Activated T-helper 1 cell treated with anti-CD3 and anti-CD28 coated beads, Interleukin-12 subunit alpha, Interleukin-12 subunit beta, Interleukin-2, Interleukin-4 antibody, amounts not matched to agents 30 ng/mL and 10 ng/mL and 1 ng/mL, durations not matched to agents 14 hours and 24 hours and 36 hours (primary cell): ENCODE data around the gene UBA6. TPM values are rescaled to one million over a fixed set of nuclear protein-coding genes. Genes with fewer than 3 reads are reported as not detected.
"Not testable (repeated sequence)": the region's sequence is repeated elsewhere in the genome, so short reads cannot be mapped to it uniquely, and the experiment has no call there.

Experiments
- DNase-seq: peaks from one replicate; pipeline ENCODE4 v3.0.0; 2021; ENCODE audit warnings: low spot score
- H3K27ac Mint-ChIP-seq: one replicate; pipeline ENCODE4 v1.8.0; 2021; ENCODE audit warnings: mild to moderate bottlenecking, mixed read lengths
- H3K27me3 Mint-ChIP-seq: one replicate; pipeline ENCODE4 v1.8.0; 2022; ENCODE audit warnings: mild to moderate bottlenecking, moderate library complexity, mixed read lengths; ENCODE audit not compliant: insufficient read depth
- H3K36me3 Mint-ChIP-seq: one replicate; pipeline ENCODE4 v1.8.0; 2021; ENCODE audit warnings: low read depth, mixed read lengths
- H3K4me1 Mint-ChIP-seq: one replicate; pipeline ENCODE4 v1.8.0; 2021; ENCODE audit warnings: low read depth, mixed read lengths
- H3K4me3 Mint-ChIP-seq: one replicate; pipeline ENCODE4 v1.8.0; 2021; ENCODE audit warnings: mild to moderate bottlenecking, moderate library complexity, mixed read lengths
- H3K9me3 Mint-ChIP-seq: one replicate; pipeline ENCODE4 v1.8.0; 2021; ENCODE audit warnings: mixed read lengths
- intact Hi-C: fragments of 100-400 bp; cut with micrococcal nuclease; formaldehyde crosslinking; loops from one replicate; pipeline ENCODE4 v1.15.1; 2024
- total RNA-seq: library from RNA; stranded (reverse); gene quantifications from 2 replicates; pipeline ENCODE4 v1.2.3, GENCODE V29; 2022

The UBA6 gene
- total RNA-seq, 1 donor from 2014 or later: 78.5 TPM

GRCh38 chr4:67706682-67707081, 5.7 kb upstream of the UBA6 start:
- DNase-seq, H3K27me3 Mint-ChIP-seq, H3K27ac Mint-ChIP-seq, intact Hi-C loops, H3K4me3 Mint-ChIP-seq: not testable (repeated sequence)
- peaks cover 29% of the 10 kb centered on the region for H3K9me3 Mint-ChIP-seq
- peaks cover 40% of the 10 kb centered on the region for H3K4me1 Mint-ChIP-seq
- peaks cover 49% of the 10 kb centered on the region for H3K36me3 Mint-ChIP-seq

DNA sequence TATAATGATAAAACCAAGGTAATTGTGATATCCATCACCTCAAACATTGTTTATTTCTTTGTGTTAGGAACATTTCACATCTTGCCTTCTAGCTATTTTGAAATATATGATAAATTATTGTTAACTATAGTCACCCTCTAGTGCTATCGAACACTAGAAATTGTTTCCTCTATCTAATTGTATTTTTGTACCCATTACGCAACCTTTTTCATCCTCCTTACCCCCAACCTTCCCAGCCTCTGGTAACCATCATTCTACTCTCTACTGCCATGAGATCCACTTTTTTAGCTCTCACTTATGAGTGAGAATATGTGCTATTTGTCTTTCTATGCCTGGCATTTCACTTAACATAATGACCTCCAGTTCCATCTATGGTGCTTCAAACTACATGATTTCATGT, 3.9 kb upstream of the UBA6 start:
- no peaks in the 10 kb centered on the region for H3K27me3 Mint-ChIP-seq
- peaks cover 46% of the 10 kb centered on the region for H3K36me3 Mint-ChIP-seq
- DNase-seq: no peak

DNA sequence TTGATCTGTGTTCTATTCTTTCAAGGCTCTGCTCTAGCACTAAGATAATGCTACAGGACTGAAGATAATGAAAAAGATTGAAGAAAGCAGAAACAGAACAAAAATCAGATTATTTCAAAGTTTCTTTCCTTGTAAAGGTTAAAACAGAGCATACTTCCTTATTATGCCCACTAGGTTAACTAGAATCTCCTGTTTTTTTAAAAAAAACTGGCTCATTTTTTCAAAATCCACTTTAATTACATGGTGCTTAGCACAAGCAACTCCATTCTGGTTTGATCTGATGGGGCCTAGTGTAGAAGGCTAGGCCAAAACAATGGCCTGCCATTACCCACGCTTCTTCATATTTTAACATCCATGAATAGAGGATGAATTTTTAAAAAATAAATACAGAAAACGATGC, 1.2 kb upstream of the UBA6 start:
- Mint-ChIP-seq H3K4me3 (peak overlapping the region; percentile 99), H3K36me3 (peaks cover 35% of the 10 kb centered on the region), H3K4me1 (peaks cover 67% of the 10 kb centered on the region), H3K27me3 (no peaks in the 10 kb centered on the region), H3K9me3 (peaks cover 20% of the 10 kb centered on the region), H3K27ac (no peak overlapping the region)
- intact Hi-C loops: no loop called here
- no peak for DNase-seq

More for the DNA sequence above, 3.9 kb upstream of the UBA6 start:
- Mint-ChIP-seq H3K27ac (no peak overlapping the region), H3K4me3 (no peak overlapping the region), H3K9me3 (peaks cover 29% of the 10 kb centered on the region), H3K4me1 (peaks cover 44% of the 10 kb centered on the region)
- intact Hi-C loops: no loop called here

GRCh38 chr4:67701517-67701850, 529 bp upstream of the UBA6 start:
- H3K9me3 Mint-ChIP-seq: peaks cover 17% of the 10 kb centered on the region
- peak overlapping the region; percentile 99 for H3K4me3 Mint-ChIP-seq
- intact Hi-C loops: loop anchor here (1.0 to 2.0 kb wide), 9 partner anchors 13 to 649 kb away; partner anchors contain the start of genes CENPC and YTHDC1
- H3K4me1 Mint-ChIP-seq: peaks cover 67% of the 10 kb centered on the region
- H3K27ac Mint-ChIP-seq: peak overlapping the region; percentile 96
- no peak for DNase-seq
- peaks cover 29% of the 10 kb centered on the region for H3K36me3 Mint-ChIP-seq
- no peaks in the 10 kb centered on the region for H3K27me3 Mint-ChIP-seq

- Mint-ChIP-seq H3K36me3 (peaks cover 25% of the 10 kb centered on the region), H3K4me1 (peaks cover 66% of the 10 kb centered on the region), H3K4me3 (peak overlapping the region; percentile 99), H3K27me3 (no peaks in the 10 kb centered on the region), H3K27ac (peak overlapping the region; percentile 78), H3K9me3 (peaks cover 5% of the 10 kb centered on the region)
- intact Hi-C loops: loop anchor here (2.0 kb wide), 3 partner anchors 15 to 211 kb away; no protein-coding TSS in a partner anchor
- no peak for DNase-seq
These were observed 728 bp downstream of the UBA6 start for GRCh38 chr4:67700116-67700737.

DNA sequence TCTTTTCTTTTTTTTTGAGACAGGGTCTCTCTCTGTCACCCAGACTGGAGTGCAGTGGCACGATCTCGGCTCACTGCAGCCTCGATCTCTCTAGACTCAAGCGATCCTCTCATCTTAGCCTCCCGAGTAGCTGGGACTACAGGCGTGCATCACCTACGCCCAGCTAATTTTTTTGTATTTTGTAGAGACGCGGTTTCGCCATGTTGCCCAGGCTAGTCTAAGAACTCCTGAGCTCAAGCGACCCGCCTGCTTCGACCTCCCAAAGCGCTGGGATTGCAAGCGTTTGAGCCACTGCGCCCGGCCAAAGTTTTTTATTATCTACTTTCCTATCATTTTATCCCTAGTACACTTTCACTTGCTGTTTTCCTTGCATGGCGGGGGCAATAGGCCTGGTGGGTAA, 1.4 kb downstream of the UBA6 start:
- intact Hi-C loops: loop anchor here (2.0 kb wide), 3 partner anchors 15 to 211 kb away; no protein-coding TSS in a partner anchor
- peaks cover 67% of the 10 kb centered on the region for H3K4me1 Mint-ChIP-seq
- no peaks in the 10 kb centered on the region for H3K9me3 Mint-ChIP-seq
- no peaks in the 10 kb centered on the region for H3K27me3 Mint-ChIP-seq
- no peak for DNase-seq
- H3K4me3 Mint-ChIP-seq: peak overlapping the region; percentile 99
- peak overlapping the region; percentile 21 for H3K27ac Mint-ChIP-seq
- peaks cover 25% of the 10 kb centered on the region for H3K36me3 Mint-ChIP-seq

- H3K9me3 Mint-ChIP-seq: no peaks in the 10 kb centered on the region
- no peak for DNase-seq
- intact Hi-C loops: no loop called here
- no peaks in the 10 kb centered on the region for H3K27me3 Mint-ChIP-seq
- H3K4me3 Mint-ChIP-seq: no peak overlapping the region
- H3K36me3 Mint-ChIP-seq: peaks cover 24% of the 10 kb centered on the region
- peaks cover 57% of the 10 kb centered on the region for H3K4me1 Mint-ChIP-seq
- H3K27ac Mint-ChIP-seq: no peak overlapping the region
These were observed 2.9 kb downstream of the UBA6 start for GRCh38 chr4:67697860-67698687.

DNA sequence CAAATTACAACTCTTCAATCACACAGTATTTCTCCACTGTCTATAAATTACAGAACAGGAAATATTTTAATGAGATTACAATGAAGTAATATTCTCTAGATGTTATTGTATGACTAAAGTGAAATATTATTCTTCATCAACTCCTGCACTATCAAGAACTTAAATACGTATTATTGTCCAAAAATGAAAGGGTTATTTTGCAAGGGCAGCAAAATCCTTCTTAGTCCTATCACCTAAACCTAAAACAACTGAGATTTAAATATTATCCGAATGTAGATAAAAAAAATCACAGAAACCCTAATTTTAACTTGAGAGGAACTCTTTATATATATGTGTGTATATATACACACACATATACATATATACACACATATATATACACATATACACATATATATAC, 4.9 kb downstream of the UBA6 start:
- peaks cover 63% of the 10 kb centered on the region for H3K4me1 Mint-ChIP-seq
- peaks cover 8% of the 10 kb centered on the region for H3K9me3 Mint-ChIP-seq
- no peaks in the 10 kb centered on the region for H3K27me3 Mint-ChIP-seq
- DNase-seq: no peak
- no peak overlapping the region for H3K4me3 Mint-ChIP-seq
- intact Hi-C loops: no loop called here
- H3K27ac Mint-ChIP-seq: no peak overlapping the region
- peaks cover 43% of the 10 kb centered on the region for H3K36me3 Mint-ChIP-seq

GRCh38 chr4:67694662-67695061, 6.3 kb downstream of the UBA6 start:
- peaks cover 67% of the 10 kb centered on the region for H3K4me1 Mint-ChIP-seq
- H3K27ac Mint-ChIP-seq: no peak overlapping the region
- H3K36me3 Mint-ChIP-seq: peaks cover 53% of the 10 kb centered on the region
- intact Hi-C loops: no loop called here
- no peak for DNase-seq
- peaks cover 8% of the 10 kb centered on the region for H3K9me3 Mint-ChIP-seq
- H3K27me3 Mint-ChIP-seq: no peaks in the 10 kb centered on the region
- no peak overlapping the region for H3K4me3 Mint-ChIP-seq

GRCh38 chr4:67691328-67691727, 9.6 kb downstream of the UBA6 start:
- DNase-seq: no peak
- no peak overlapping the region for H3K27ac Mint-ChIP-seq
- H3K4me1 Mint-ChIP-seq: peaks cover 55% of the 10 kb centered on the region
- H3K36me3 Mint-ChIP-seq: peaks cover 55% of the 10 kb centered on the region
- no peak overlapping the region for H3K4me3 Mint-ChIP-seq
- intact Hi-C loops: no loop called here
- no peaks in the 10 kb centered on the region for H3K27me3 Mint-ChIP-seq
- H3K9me3 Mint-ChIP-seq: peaks cover 8% of the 10 kb centered on the region

DNA sequence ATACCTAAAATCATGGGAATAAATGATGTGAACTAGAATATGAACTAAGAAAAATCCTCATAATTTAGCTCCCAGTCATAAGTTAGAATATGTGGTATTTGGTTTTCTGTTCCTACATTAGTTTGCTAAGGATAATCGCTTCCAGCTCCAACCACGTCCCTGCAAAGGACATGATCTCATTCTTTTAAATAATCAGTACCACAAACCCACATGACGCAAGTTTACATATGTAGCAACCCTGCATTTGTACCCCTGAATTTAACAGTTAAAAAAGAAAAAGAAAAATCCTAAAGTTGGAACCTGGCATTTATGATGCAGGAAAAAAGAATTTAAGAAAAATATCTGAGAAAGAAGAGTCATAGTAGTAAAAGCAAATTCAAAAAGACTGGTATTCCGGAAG, 13.3 kb downstream of the UBA6 start:
- no peak overlapping the region for H3K27ac Mint-ChIP-seq
- peaks cover 54% of the 10 kb centered on the region for H3K4me1 Mint-ChIP-seq
- intact Hi-C loops: loop anchor here (5.0 kb wide), 1 partner anchor 40 kb away; no protein-coding TSS in a partner anchor
- peaks cover 49% of the 10 kb centered on the region for H3K36me3 Mint-ChIP-seq
- H3K4me3 Mint-ChIP-seq: no peak overlapping the region
- no peak for DNase-seq
- no peaks in the 10 kb centered on the region for H3K27me3 Mint-ChIP-seq
- H3K9me3 Mint-ChIP-seq: peaks cover 4% of the 10 kb centered on the region

- H3K27ac Mint-ChIP-seq: peak overlapping the region; percentile 72
- intact Hi-C loops: loop anchor here (1.0 to 5.0 kb wide), 3 partner anchors 15 to 38 kb away; partner anchors contain the start of gene UBA6
- H3K36me3 Mint-ChIP-seq: peaks cover 47% of the 10 kb centered on the region
These were observed 15.5 kb downstream of the UBA6 start for GRCh38 chr4:67685532-67685859.

GRCh38 chr4:67684839-67685531, 16.0 kb downstream of the UBA6 start:
- peak overlapping the region; percentile 4 for H3K4me3 Mint-ChIP-seq
- H3K4me1 Mint-ChIP-seq: peaks cover 41% of the 10 kb centered on the region
- intact Hi-C loops: loop anchor here (1.0 to 5.0 kb wide), 3 partner anchors 16 to 38 kb away; partner anchors contain the start of gene UBA6
- peaks cover 47% of the 10 kb centered on the region for H3K36me3 Mint-ChIP-seq
- no peaks in the 10 kb centered on the region for H3K9me3 Mint-ChIP-seq
- H3K27ac Mint-ChIP-seq: peak overlapping the region; percentile 72
- no peaks in the 10 kb centered on the region for H3K27me3 Mint-ChIP-seq
- DNase-seq: no peak

More at GRCh38 chr4:67685532-67685859, 15.5 kb downstream of the UBA6 start:
- Mint-ChIP-seq H3K27me3 (no peaks in the 10 kb centered on the region), H3K9me3 (no peaks in the 10 kb centered on the region), H3K4me1 (peaks cover 41% of the 10 kb centered on the region), H3K4me3 (no peak overlapping the region)
- DNase-seq: no peak
